H7 (cell line): ENCODE results near the gene TMX3. TPM values are rescaled to one million over a fixed set of nuclear protein-coding genes. Genes with fewer than 3 reads are reported as not detected.

Experiments used
- total RNA-seq: library from RNA; depleted of rRNA; stranded (reverse); fragments of >200 nt; shearing (Covaris generic); gene quantifications from 2 replicates; pipeline ENCODE4 v1.2.3, GENCODE V29; 2014; rRNA removed

TMX3 gene
- total RNA-seq, 1 experiment from 2014 or later: 18.6 TPM

Other genes with a start within 250 kb of the TMX3 start
- gene CCDC102B, start 83.0 kb upstream of the TMX3 start, total RNA-seq: 2.3 and 5.3 TPM in 2 replicates